Parathyroid adenoma (tissue), 2 donors: ENCODE measurements around the gene ARHGAP24.

Experiments
- H2AFZ ChIP-seq: fragments of 300-600 bp; sonication (generic); one replicate; pipeline ENCODE4 v1.7.0; 2017; ENCODE audit warnings: antibody characterized with exemption, mild to moderate bottlenecking
- H3K27ac ChIP-seq: fragments of 300-600 bp; sonication (generic); one replicate; pipeline ENCODE4 v1.7.0; 2017
- H3K27me3 ChIP-seq: fragments of 300-600 bp; sonication (generic); one replicate; pipeline ENCODE4 v1.7.0; 2017; ENCODE audit warnings: low read length; ENCODE audit not compliant: control insufficient read depth, insufficient read depth
- H3K36me3 ChIP-seq: fragments of 300-600 bp; sonication (generic); one replicate; pipeline ENCODE4 v1.7.0; 2017; ENCODE audit warnings: low read length; ENCODE audit not compliant: control insufficient read depth, insufficient read depth
- H3K4me1 ChIP-seq: fragments of 300-600 bp; sonication (generic); one replicate; pipeline ENCODE4 v1.7.0; 2017; ENCODE audit warnings: control low read depth
- H3K4me2 ChIP-seq: fragments of 300-600 bp; sonication (generic); one replicate; pipeline ENCODE4 v1.7.0; 2017; ENCODE audit warnings: low read length
- H3K4me3 ChIP-seq: fragments of 300-600 bp; sonication (generic); one replicate; pipeline ENCODE4 v1.7.0; 2017; ENCODE audit warnings: low read depth, low read length
- H3K79me2 ChIP-seq: fragments of 300-600 bp; sonication (generic); one replicate; pipeline ENCODE4 v1.7.0; 2017; ENCODE audit warnings: control low read depth
- H3K9ac ChIP-seq: fragments of 300-600 bp; sonication (generic); one replicate; pipeline ENCODE4 v1.7.0; 2017; ENCODE audit warnings: mild to moderate bottlenecking
- H3K9me3 ChIP-seq: fragments of 300-600 bp; sonication (generic); one replicate; pipeline ENCODE4 v1.7.0; 2017; ENCODE audit warnings: low read length; ENCODE audit not compliant: control insufficient read depth
- CTCF ChIP-seq: fragments of 300-600 bp; sonication (generic); IDR thresholded peaks from one replicate; pipeline ENCODE4 v1.7.0; 2017; ENCODE audit warnings: antibody characterized with exemption, mild to moderate bottlenecking
- donor health status: primary hyperparathyroidism.

The ARHGAP24 gene

DNA sequence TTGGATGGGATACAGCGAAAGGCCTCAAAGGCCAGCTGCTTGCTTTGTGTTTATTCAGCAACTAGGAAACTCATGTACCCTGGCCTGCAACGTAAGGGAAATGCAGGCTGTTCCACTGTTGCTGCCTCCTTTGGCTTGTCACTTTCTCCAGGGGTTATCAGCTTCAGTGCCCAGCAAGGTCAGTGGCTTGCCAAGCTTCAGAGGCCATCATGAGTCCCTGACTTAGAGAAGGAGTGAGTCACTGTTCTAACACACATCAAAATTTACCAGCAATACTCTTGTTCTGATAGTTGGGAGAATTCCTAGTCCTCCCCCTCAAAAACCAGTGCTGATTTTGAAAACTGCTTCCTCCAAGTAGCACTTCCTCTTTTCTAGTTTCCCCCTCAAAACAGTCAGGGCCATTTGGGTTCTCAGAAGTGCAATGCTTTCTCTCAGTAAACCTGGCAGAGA, 250.8 kb downstream of the ARHGAP24 start:
- Histone ChIP-seq H3K27me3 (no peaks in the 10 kb centered on the region), H3K27ac (no peak overlapping the region), H3K9ac (no peak overlapping the region), H3K79me2 (no peaks in the 10 kb centered on the region), H3K4me2 (no peak overlapping the region), H3K4me1 (no peaks in the 10 kb centered on the region), H2AFZ (no peak overlapping the region), H3K36me3 (no peaks in the 10 kb centered on the region), H3K4me3 (no peak overlapping the region), H3K9me3 (no peaks in the 10 kb centered on the region)
- TF ChIP-seq CTCF: no peak

GRCh38 chr4:85726555-85726954, 251.6 kb downstream of the ARHGAP24 start:
- H3K4me1 ChIP-seq: no peaks in the 10 kb centered on the region
- no peak overlapping the region for H3K9ac ChIP-seq
- no peaks in the 10 kb centered on the region for H3K9me3 ChIP-seq
- TF ChIP-seq CTCF: no peak
- H3K4me3 ChIP-seq: no peak overlapping the region
- H2AFZ ChIP-seq: no peak overlapping the region
- no peaks in the 10 kb centered on the region for H3K36me3 ChIP-seq
- no peak overlapping the region for H3K4me2 ChIP-seq
- no peaks in the 10 kb centered on the region for H3K27me3 ChIP-seq
- no peaks in the 10 kb centered on the region for H3K79me2 ChIP-seq
- H3K27ac ChIP-seq: no peak overlapping the region

- Histone ChIP-seq H3K4me2 (no peak overlapping the region), H3K4me1 (no peaks in the 10 kb centered on the region), H3K9ac (no peak overlapping the region), H3K9me3 (no peaks in the 10 kb centered on the region), H3K27ac (no peak overlapping the region), H3K36me3 (no peaks in the 10 kb centered on the region), H3K27me3 (no peaks in the 10 kb centered on the region), H2AFZ (no peak overlapping the region), H3K4me3 (no peak overlapping the region), H3K79me2 (no peaks in the 10 kb centered on the region)
- TF ChIP-seq CTCF: no peak
These were observed 253.5 kb downstream of the ARHGAP24 start for GRCh38 chr4:85728464-85728863.

GRCh38 chr4:85732124-85732523, 257.2 kb downstream of the ARHGAP24 start:
- no peaks in the 10 kb centered on the region for H3K9me3 ChIP-seq
- no peak overlapping the region for H3K9ac ChIP-seq
- no peaks in the 10 kb centered on the region for H3K27me3 ChIP-seq
- no peaks in the 10 kb centered on the region for H3K36me3 ChIP-seq
- no peak for TF ChIP-seq CTCF
- H3K27ac ChIP-seq: no peak overlapping the region
- H3K79me2 ChIP-seq: no peaks in the 10 kb centered on the region
- H3K4me3 ChIP-seq: no peak overlapping the region
- no peak overlapping the region for H2AFZ ChIP-seq
- H3K4me1 ChIP-seq: no peaks in the 10 kb centered on the region
- H3K4me2 ChIP-seq: no peak overlapping the region

GRCh38 chr4:85733798-85734197, 258.8 kb downstream of the ARHGAP24 start:
- H3K27ac ChIP-seq: no peak overlapping the region
- H3K4me2 ChIP-seq: no peak overlapping the region
- H3K4me3 ChIP-seq: no peak overlapping the region
- H3K4me1 ChIP-seq: no peaks in the 10 kb centered on the region
- no peak overlapping the region for H3K9ac ChIP-seq
- no peak for TF ChIP-seq CTCF
- no peaks in the 10 kb centered on the region for H3K36me3 ChIP-seq
- no peak overlapping the region for H2AFZ ChIP-seq
- no peaks in the 10 kb centered on the region for H3K79me2 ChIP-seq
- H3K27me3 ChIP-seq: no peaks in the 10 kb centered on the region
- H3K9me3 ChIP-seq: no peaks in the 10 kb centered on the region
